A549 treated with Hydrocortisone at 1 μM for 4 hours (cell line): ENCODE measurements around the gene OPA3. TPM values are rescaled to one million over a fixed set of nuclear protein-coding genes. Genes with fewer than 3 reads are reported as not detected.

Experiments used
- total RNA-seq: library from RNA; stranded (reverse); fragments of 200-300 nt; extraction: Qiagen RNA extraction; gene quantifications from 5 replicates; pipeline ENCODE4 v1.2.3, GENCODE V29; 2022

Gene OPA3
- 14.6 to 19.6 TPM (median 18.2 TPM) in 5 replicates for total RNA-seq

GRCh38 chr19:45584332-45585157 is at the start of gene OPA3:
TSS of gene OPA3 (minus strand) at chr19:45584802. CDS start at chr19:45584764, 38 bp downstream.

GRCh38 chr19:45601524-45602374 is 17.1 kb upstream of the OPA3 start, which contains the start of gene GPR4:
TSS of gene GPR4 (minus strand) at chr19:45602212. CDS start at chr19:45591866, 10,346 bp downstream.

GRCh38 chr19:45506989-45507871 is 77.4 kb downstream of the OPA3 start, which contains the start of gene VASP:
TSS of gene VASP (plus strand) at chr19:45507479. CDS start at chr19:45507772, 293 bp downstream.

DNA sequence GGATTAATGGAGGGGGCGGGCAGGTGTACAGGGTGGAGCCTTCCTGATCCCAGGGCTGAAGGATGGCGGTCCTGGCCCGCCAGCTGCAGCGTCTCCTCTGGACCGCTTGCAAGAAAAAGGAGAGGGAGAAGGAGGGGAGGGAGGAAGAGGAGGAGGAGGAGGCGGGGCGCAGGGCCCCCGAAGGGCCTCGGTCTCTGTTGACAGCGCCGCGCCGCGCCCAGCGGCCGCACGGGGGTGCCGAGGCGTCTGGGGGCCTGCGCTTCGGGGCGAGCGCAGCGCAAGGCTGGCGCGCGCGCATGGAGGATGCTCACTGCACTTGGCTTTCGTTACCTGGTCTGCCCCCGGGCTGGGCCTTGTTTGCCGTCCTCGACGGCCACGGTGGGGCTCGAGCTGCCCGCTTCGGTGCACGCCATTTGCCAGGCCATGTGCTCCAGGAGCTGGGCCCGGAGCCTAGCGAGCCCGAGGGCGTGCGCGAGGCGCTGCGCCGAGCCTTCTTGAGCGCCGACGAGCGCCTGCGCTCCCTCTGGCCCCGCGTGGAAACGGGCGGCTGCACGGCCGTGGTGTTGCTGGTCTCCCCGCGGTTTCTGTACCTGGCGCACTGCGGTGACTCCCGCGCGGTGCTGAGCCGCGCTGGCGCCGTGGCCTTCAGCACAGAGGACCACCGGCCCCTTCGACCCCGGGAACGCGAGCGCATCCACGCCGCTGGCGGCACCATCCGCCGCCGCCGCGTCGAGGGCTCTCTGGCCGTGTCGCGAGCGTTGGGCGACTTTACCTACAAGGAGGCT is 86.0 kb downstream of the OPA3 start, which contains the start of gene PPM1N:
Gene PPM1N, plus strand, starts transcription at position 33 of the 785 bp plus-strand sequence. Its CDS starts 30 bp downstream, at position 63.

Other genes with a start within 250 kb of the OPA3 start
- 0.69 to 1.4 TPM (median 0.89 TPM) in 5 replicates for gene KLC3, start 244.1 kb downstream of the OPA3 start, total RNA-seq
- 11.1 to 13.3 TPM (median 12.3 TPM) in 5 replicates for gene ERCC2, start 214.2 kb downstream of the OPA3 start, total RNA-seq
- gene PPP1R13L, start 179.7 kb downstream of the OPA3 start, total RNA-seq = 33.6 to 48.1 TPM (median 40.0 TPM) in 5 replicates
- gene POLR1G, start 178.2 kb downstream of the OPA3 start, total RNA-seq = 45.2 to 51.3 TPM (median 49.5 TPM) in 5 replicates
- gene ERCC1, start 160.9 kb downstream of the OPA3 start, total RNA-seq = 140 to 173 TPM (median 163 TPM) in 5 replicates
- 10.5 to 18.6 TPM (median 11.7 TPM) in 5 replicates for gene FOSB, start 116.8 kb downstream of the OPA3 start, total RNA-seq
- 10.0 to 15.5 TPM (median 12.0 TPM) in 5 replicates for gene RTN2, start 87.8 kb downstream of the OPA3 start, total RNA-seq
- gene PPM1N, start 86.4 kb downstream of the OPA3 start, total RNA-seq = 6.8 to 9.0 TPM (median 7.4 TPM) in 5 replicates
- 201 to 246 TPM (median 235 TPM) in 5 replicates for gene VASP, start 77.3 kb downstream of the OPA3 start, total RNA-seq
- 0.29 to 0.56 TPM (median 0.38 TPM) in 5 replicates for gene GPR4, start 17.4 kb upstream of the OPA3 start, total RNA-seq
- 21.5 to 28.3 TPM (median 26.4 TPM) in 5 replicates for gene EML2, start 54.6 kb upstream of the OPA3 start, total RNA-seq
- 2.5 to 3.5 TPM (median 2.8 TPM) in 5 replicates for gene GIPR, start 83.4 kb upstream of the OPA3 start, total RNA-seq
- 759 to 831 TPM (median 772 TPM) in 5 replicates for gene SNRPD2, start 107.2 kb upstream of the OPA3 start, total RNA-seq
- gene QPCTL, start 107.9 kb upstream of the OPA3 start, total RNA-seq = 7.8 to 9.9 TPM (median 9.5 TPM) in 5 replicates
- gene FBXO46, start 146.1 kb upstream of the OPA3 start, total RNA-seq = 7.0 to 10.2 TPM (median 9.2 TPM) in 5 replicates
- 0.03 to 0.12 TPM (median 0.05 TPM) in 5 replicates for gene MEIOSIN, start 148.6 kb upstream of the OPA3 start, total RNA-seq
- gene SIX5, start 184.4 kb upstream of the OPA3 start, total RNA-seq = 17.9 to 28.6 TPM (median 24.3 TPM) in 5 replicates
- 38.5 to 44.7 TPM (median 42.0 TPM) in 5 replicates for gene DMPK, start 197.7 kb upstream of the OPA3 start, total RNA-seq
- gene DMWD, start 208.0 kb upstream of the OPA3 start, total RNA-seq = 26.7 to 35.5 TPM (median 32.0 TPM) in 5 replicates
- gene RSPH6A, start 230.5 kb upstream of the OPA3 start, total RNA-seq = not detected in 5 replicates